Measurements from ENCODE around the gene SLFN5.

DNA sequence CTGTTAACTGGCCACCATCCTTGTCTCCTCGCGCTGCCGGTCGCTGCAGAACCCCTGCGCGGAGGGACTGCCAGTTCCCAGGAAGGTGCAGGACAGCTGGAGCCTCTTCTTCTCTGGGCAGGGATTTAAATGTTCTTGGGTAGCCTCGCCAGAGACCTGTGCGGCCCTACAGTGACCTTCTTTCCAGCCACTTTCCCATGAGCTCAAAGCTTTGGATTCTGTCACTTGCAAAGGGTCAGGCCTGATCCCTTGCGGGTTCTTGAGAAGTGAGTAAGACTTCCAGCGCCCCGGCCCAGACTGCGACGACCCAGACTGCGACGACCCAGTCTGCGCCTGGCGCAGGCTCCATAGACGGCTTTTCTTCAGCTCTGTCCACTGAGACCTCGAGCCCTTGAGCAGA is 1.4 kb upstream of the SLFN5 start:
- TF ChIP-seq POLR2AphosphoS5 (IDR thresholded peaks at IDR 0.05), result no peak
- TF ChIP-seq, protein P1, sequence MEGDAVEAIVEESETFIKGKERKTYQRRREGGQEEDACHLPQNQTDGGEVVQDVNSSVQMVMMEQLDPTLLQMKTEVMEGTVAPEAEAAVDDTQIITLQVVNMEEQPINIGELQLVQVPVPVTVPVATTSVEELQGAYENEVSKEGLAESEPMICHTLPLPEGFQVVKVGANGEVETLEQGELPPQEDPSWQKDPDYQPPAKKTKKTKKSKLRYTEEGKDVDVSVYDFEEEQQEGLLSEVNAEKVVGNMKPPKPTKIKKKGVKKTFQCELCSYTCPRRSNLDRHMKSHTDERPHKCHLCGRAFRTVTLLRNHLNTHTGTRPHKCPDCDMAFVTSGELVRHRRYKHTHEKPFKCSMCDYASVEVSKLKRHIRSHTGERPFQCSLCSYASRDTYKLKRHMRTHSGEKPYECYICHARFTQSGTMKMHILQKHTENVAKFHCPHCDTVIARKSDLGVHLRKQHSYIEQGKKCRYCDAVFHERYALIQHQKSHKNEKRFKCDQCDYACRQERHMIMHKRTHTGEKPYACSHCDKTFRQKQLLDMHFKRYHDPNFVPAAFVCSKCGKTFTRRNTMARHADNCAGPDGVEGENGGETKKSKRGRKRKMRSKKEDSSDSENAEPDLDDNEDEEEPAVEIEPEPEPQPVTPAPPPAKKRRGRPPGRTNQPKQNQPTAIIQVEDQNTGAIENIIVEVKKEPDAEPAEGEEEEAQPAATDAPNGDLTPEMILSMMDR (IDR thresholded peaks at IDR 0.05), result no peak
- TF ChIP-seq POLR2A (IDR thresholded peaks at IDR 0.05), result no peak

Data from stomach (tissue), 4 donors.